ENCODE results near the gene MMP23B. TPM values are rescaled to one million over a fixed set of nuclear protein-coding genes. Genes with fewer than 3 reads are reported as not detected.

The MMP23B gene
- total RNA-seq, 1 donor from 2014 or later, result 0.82 TPM

GRCh38 chr1:1618396-1619068, 13.4 kb upstream of the MMP23B start:
- intact Hi-C loops (cut with micrococcal nuclease), result no loop called here

GRCh38 chr1:1619917-1620361, 12.0 kb upstream of the MMP23B start:
- intact Hi-C loops (cut with micrococcal nuclease), result no loop called here

GRCh38 chr1:1620433-1621139, 11.4 kb upstream of the MMP23B start:
- intact Hi-C loops (cut with micrococcal nuclease), result no loop called here

GRCh38 chr1:1621173-1622009, 10.6 kb upstream of the MMP23B start:
- intact Hi-C loops (cut with micrococcal nuclease), result no loop called here

- intact Hi-C loops (cut with micrococcal nuclease), result no loop called here
These were observed 9.8 kb upstream of the MMP23B start for GRCh38 chr1:1622010-1622787.

- intact Hi-C loops (cut with micrococcal nuclease), result no loop called here
These were observed 9.2 kb upstream of the MMP23B start for GRCh38 chr1:1622788-1623094.

- intact Hi-C loops (cut with micrococcal nuclease), result no loop called here
These were observed 8.8 kb upstream of the MMP23B start for GRCh38 chr1:1623181-1623630.

- intact Hi-C loops (cut with micrococcal nuclease), result no loop called here
These were observed 8.1 kb upstream of the MMP23B start for GRCh38 chr1:1623631-1624442.

- intact Hi-C loops (cut with micrococcal nuclease), result no loop called here
These were observed 7.2 kb upstream of the MMP23B start for GRCh38 chr1:1624443-1625403.

- intact Hi-C loops (cut with micrococcal nuclease), result no loop called here
These were observed 6.6 kb upstream of the MMP23B start for GRCh38 chr1:1625404-1625775.

GRCh38 chr1:1625824-1626206, 6.2 kb upstream of the MMP23B start:
- intact Hi-C loops (cut with micrococcal nuclease), result no loop called here

GRCh38 chr1:1626207-1627141, 5.5 kb upstream of the MMP23B start:
- intact Hi-C loops (cut with micrococcal nuclease), result no loop called here

- intact Hi-C loops (cut with micrococcal nuclease), result no loop called here
These were observed 4.6 kb upstream of the MMP23B start for GRCh38 chr1:1627261-1627828.

GRCh38 chr1:1627829-1628753, 3.9 kb upstream of the MMP23B start:
- intact Hi-C loops (cut with micrococcal nuclease), result no loop called here

GRCh38 chr1:1628754-1629429, 3.1 kb upstream of the MMP23B start:
- intact Hi-C loops (cut with micrococcal nuclease), result no loop called here

Data from T-helper 2 cell treated with Interferon-gamma antibody and Interleukin-4, amounts not matched to agents 100 ng/mL and 5 ng/mL, for 36 hours (primary cell).